Liver (tissue), 9 donors: ENCODE results near the gene LRMDA. TPM values are rescaled to one million over a fixed set of nuclear protein-coding genes. Genes with fewer than 3 reads are reported as not detected.

Experiments
- DNase-seq: peaks from one replicate; pipeline ENCODE4 v3.0.0-alpha.2; 2017; ENCODE audit warnings: low spot score
- H3K27ac ChIP-seq, 2 donors: one replicate each; pipeline ENCODE4 v1.7.0; 2013; ENCODE audit warnings: inconsistent platforms in 2 of 2, low read length in 2 of 2, control low read depth in 1 of 2, low read depth in 1 of 2, mild to moderate bottlenecking in 1 of 2
- H3K27me3 ChIP-seq, 4 donors: one replicate each; pipeline versions ENCODE4 v1.6.1 to v1.7.0; 2013; ENCODE audit warnings: low read length in 3 of 4, inconsistent platforms in 1 of 4, mild to moderate bottlenecking in 1 of 4, moderate library complexity in 1 of 4; ENCODE audit not compliant: control insufficient read depth in 4 of 4, insufficient read depth in 4 of 4
- H3K36me3 ChIP-seq, 4 donors: one replicate each; pipeline versions ENCODE4 v1.6.1 to v1.7.0; 2013; ENCODE audit warnings: low read length in 3 of 4, mild to moderate bottlenecking in 3 of 4, low read depth in 1 of 4, moderate library complexity in 1 of 4; ENCODE audit not compliant: control insufficient read depth in 4 of 4, insufficient read depth in 3 of 4
- H3K4me1 ChIP-seq, 4 donors: one replicate each; pipeline versions ENCODE4 v1.6.1 to v1.7.0; 2013; ENCODE audit warnings: low read length in 3 of 4, mild to moderate bottlenecking in 3 of 4, moderate library complexity in 1 of 4; ENCODE audit not compliant: control insufficient read depth in 4 of 4, insufficient read depth in 4 of 4
- H3K4me3 ChIP-seq, 3 donors: one replicate each; pipeline versions ENCODE4 v1.6.1 to v1.7.0; 2013; ENCODE audit warnings: low read length in 3 of 3, control low read depth in 1 of 3, low read depth in 1 of 3, mild to moderate bottlenecking in 1 of 3
- H3K9ac ChIP-seq, 2 donors: one replicate each; pipeline ENCODE4 v1.7.0; 2013; ENCODE audit warnings: low read length in 2 of 2, mild to moderate bottlenecking in 2 of 2, moderate library complexity in 2 of 2, control low read depth in 1 of 2, low read depth in 1 of 2
- H3K9me3 ChIP-seq, 4 donors: one replicate each; pipeline versions ENCODE4 v1.6.1 to v1.7.0; 2013; ENCODE audit warnings: low read length in 3 of 4; ENCODE audit not compliant: control insufficient read depth in 4 of 4
- ATF3 ChIP-seq: IDR thresholded peaks from 2 replicates; pipeline ENCODE4 v1.6.1; 2016; ENCODE audit warnings: antibody characterized with exemption
- CTCF ChIP-seq: fragments of 150-350 bp; IDR thresholded peaks from 2 replicates; pipeline ENCODE4 v1.5.1; 2017; ENCODE audit warnings: improper control_type of control experiment, low read depth, low read length; ENCODE audit not compliant: missing input control
- EGR1 ChIP-seq, 2 donors: IDR thresholded peaks; 2 replicates each; pipeline ENCODE4 v1.6.1; 2016 to 2018; ENCODE audit warnings: antibody characterized with exemption in 2 of 2, low read depth in 2 of 2
- FOXA1 ChIP-seq: IDR thresholded peaks from 2 replicates; pipeline ENCODE4 v1.6.1; 2016; ENCODE audit warnings: antibody characterized with exemption
- HNF4G ChIP-seq: IDR thresholded peaks from 2 replicates; pipeline ENCODE4 v1.6.1; 2016; ENCODE audit warnings: antibody characterized with exemption
- JUND ChIP-seq, 2 donors: IDR thresholded peaks; 2 replicates each; pipeline ENCODE4 v1.6.1; 2016; ENCODE audit warnings: antibody characterized with exemption in 2 of 2
- MAX ChIP-seq: IDR thresholded peaks from 2 replicates; pipeline ENCODE4 v1.6.1; 2016; ENCODE audit warnings: antibody characterized with exemption
- NR2F2 ChIP-seq: IDR thresholded peaks from 2 replicates; pipeline ENCODE4 v1.6.1; 2016; ENCODE audit warnings: antibody characterized with exemption
- RAD21 ChIP-seq, 2 donors: IDR thresholded peaks; 2 replicates each; pipeline ENCODE4 v1.6.1; 2016; ENCODE audit warnings: antibody characterized with exemption in 2 of 2, mild to moderate bottlenecking in 2 of 2
- REST ChIP-seq: IDR thresholded peaks from 2 replicates; pipeline ENCODE4 v1.6.1; 2016; ENCODE audit warnings: antibody characterized with exemption, mild to moderate bottlenecking
- RXRA ChIP-seq, 2 donors: IDR thresholded peaks; 2 replicates each; pipeline ENCODE4 v1.6.1; 2017 to 2018; ENCODE audit warnings: antibody characterized with exemption in 2 of 2, mild to moderate bottlenecking in 1 of 2
- SP1 ChIP-seq: IDR thresholded peaks from 2 replicates; pipeline ENCODE4 v1.6.1; 2018; ENCODE audit warnings: antibody characterized with exemption, mild to moderate bottlenecking
- TAF1 ChIP-seq: conservative IDR thresholded peaks from 2 replicates; pipeline ENCODE4 v1.6.1; 2016; ENCODE audit warnings: antibody characterized with exemption, mild to moderate bottlenecking
- WGBS: extraction: QIAGEN DNeasy Blood & Tissue Kit; methylation state at CpG from one replicate; pipeline ENCODE4 v1.1.7; 2013; 5-methylcytosine and 5-hydroxymethylcytosine counted together
- polyA plus RNA-seq, 2 donors: library from polyadenylated mRNA; stranded (reverse) in 1 of 2; unstranded in 1 of 2; fragments of 200-250 nt in 1 of 2; fragments of >200 nt in 1 of 2; fragmentation: Nextera tagmentation in 1 of 2; extraction: Ambion mirVana in 1 of 2; gene quantifications; one replicate each; pipeline versions ENCODE4 v1.2.1 to v1.2.3, GENCODE V29; 2013 to 2015
- total RNA-seq, 2 donors: library from RNA; depleted of rRNA; stranded (reverse); fragments of >200 nt; gene quantifications; one replicate each; pipeline ENCODE4 v1.2.3, GENCODE V29; 2014
- donor health status: healthy.
- donor health status: healthy.
- donor health status: healthy.
- donor health status: healthy.
- donor health status: healthy.

Gene LRMDA
- total and polyA plus RNA-seq, 4 donors, result 7.9 to 15.8 (median 11.3) TPM

GRCh38 chr10:75971402-75972211 lies 540.2 kb downstream of the LRMDA start:
- Histone ChIP-seq H3K9me3 (no peaks in the 10 kb centered on the region), H3K9ac (no peak overlapping the region), H3K4me1 (peaks cover 0 to under 1% (median 0%) of the 10 kb centered on the region in 4 donors), H3K27ac (no peak overlapping the region), H3K27me3 (no peaks in the 10 kb centered on the region), H3K4me3 (no peak overlapping the region), H3K36me3 (no peaks in the 10 kb centered on the region)
- no peak for DNase-seq
- WGBS, result 83% methylated on average over 4 of the region's 4 CpGs
- TF ChIP-seq NR2F2, result peak; percentile 79
- TF ChIP-seq SP1, result peak; percentile 16
- no peak for TF ChIP-seq ATF3

- TF ChIP-seq TAF1 (no peak), RAD21 (IDR thresholded peaks at IDR 0.05) (peak in 1 of 2 donors; percentile 9)
- Histone ChIP-seq H3K4me3 (no peak overlapping the region), H3K9ac (no peak overlapping the region), H3K27me3 (no peaks in the 10 kb centered on the region), H3K9me3 (no peaks in the 10 kb centered on the region), H3K27ac (no peak overlapping the region), H3K4me1 (peaks cover 0 to 4% (median 0%) of the 10 kb centered on the region in 4 donors), H3K36me3 (no peaks in the 10 kb centered on the region)
- no peak for DNase-seq
- 74% methylated on average over 6 of the region's 6 CpGs for WGBS
These were observed 541.3 kb downstream of the LRMDA start for GRCh38 chr10:75972491-75973276.

GRCh38 chr10:75974080-75974479 lies 542.7 kb downstream of the LRMDA start:
- H3K9me3 ChIP-seq, result no peaks in the 10 kb centered on the region
- no peak overlapping the region for H3K27ac ChIP-seq
- no peak overlapping the region for H3K4me3 ChIP-seq
- no peak for DNase-seq
- H3K9ac ChIP-seq, result no peak overlapping the region
- no peak for TF ChIP-seq HNF4G
- TF ChIP-seq TAF1, result no peak
- TF ChIP-seq MAX, result no peak
- TF ChIP-seq JUND (IDR thresholded peaks at IDR 0.05), result no peak
- no peak for TF ChIP-seq SP1
- TF ChIP-seq RXRA (IDR thresholded peaks at IDR 0.05), result no peak
- TF ChIP-seq REST, result no peak
- TF ChIP-seq EGR1 (IDR thresholded peaks at IDR 0.05; ENCODE audit: low read depth in 2 of 2), result no peak
- TF ChIP-seq FOXA1, result no peak
- TF ChIP-seq CTCF, result no peak
- H3K27me3 ChIP-seq, result no peaks in the 10 kb centered on the region
- no peaks in the 10 kb centered on the region for H3K36me3 ChIP-seq
- H3K4me1 ChIP-seq, result peaks cover 0 to 4% (median 0%) of the 10 kb centered on the region in 4 donors
